GM18907 (cell line): ENCODE measurements around the gene GDAP2.
"Not testable (repeated sequence)": the region's sequence is repeated elsewhere in the genome, so short reads cannot be mapped to it uniquely, and the experiment has no call there.

Source experiments
- ATAC-seq: cut with Tn5 transposase; IDR thresholded peaks from one replicate; pipeline ENCODE4 v1.9.1; 2021; ENCODE audit warnings: mild to moderate bottlenecking, moderate library complexity; ENCODE audit not compliant: unreplicated experiment

Gene GDAP2

GRCh38 chr1:117902944-117903343, 26.5 kb downstream of the GDAP2 start:
- no peak for ATAC-seq

GRCh38 chr1:117899801-117900200, 29.6 kb downstream of the GDAP2 start:
- no peak for ATAC-seq

GRCh38 chr1:117897551-117897950, 31.9 kb downstream of the GDAP2 start:
- ATAC-seq = no peak

GRCh38 chr1:117895482-117896114, 33.8 kb downstream of the GDAP2 start:
- peak; percentile 84 for ATAC-seq

GRCh38 chr1:117894078-117894477, 35.3 kb downstream of the GDAP2 start:
- ATAC-seq = no peak

GRCh38 chr1:117892512-117892911, 36.9 kb downstream of the GDAP2 start:
- peak; percentile 62 for ATAC-seq

GRCh38 chr1:117890452-117890851, 39.0 kb downstream of the GDAP2 start:
- no peak for ATAC-seq

- ATAC-seq = no peak
Observed at GRCh38 chr1:117886101-117886795, 43.2 kb downstream of the GDAP2 start.

- no peak for ATAC-seq
Observed at GRCh38 chr1:117883616-117884015, 45.8 kb downstream of the GDAP2 start.

- no peak for ATAC-seq
Observed at GRCh38 chr1:117879284-117879683, 50.1 kb downstream of the GDAP2 start.

GRCh38 chr1:117877823-117878222, 51.6 kb downstream of the GDAP2 start:
- no peak for ATAC-seq

GRCh38 chr1:117871013-117871412, 58.4 kb downstream of the GDAP2 start:
- no peak for ATAC-seq

- ATAC-seq = no peak
Observed at GRCh38 chr1:117861694-117862093, 67.7 kb downstream of the GDAP2 start.

- ATAC-seq = no peak
Observed at GRCh38 chr1:117860896-117861610, 68.4 kb downstream of the GDAP2 start.

- ATAC-seq = no peak
Observed at GRCh38 chr1:117859901-117860300, 69.5 kb downstream of the GDAP2 start.

- no peak for ATAC-seq
Observed at GRCh38 chr1:117857418-117857817, 72.0 kb downstream of the GDAP2 start.

GRCh38 chr1:117852853-117853553, 76.4 kb downstream of the GDAP2 start:
- ATAC-seq = no peak

- ATAC-seq = no peak
Observed at GRCh38 chr1:117851687-117852086, 77.7 kb downstream of the GDAP2 start.

GRCh38 chr1:117846674-117847425, 82.6 kb downstream of the GDAP2 start:
- no peak for ATAC-seq

- ATAC-seq = not testable (repeated sequence)
Observed at GRCh38 chr1:117844478-117844877, 84.9 kb downstream of the GDAP2 start.

- ATAC-seq = no peak
Observed at GRCh38 chr1:117843791-117844190, 85.6 kb downstream of the GDAP2 start.
